HTERT RPE-1 (cell line): ENCODE measurements around the gene CRADD.
"Not testable (repeated sequence)": the region's sequence is repeated elsewhere in the genome, so short reads cannot be mapped to it uniquely, and the experiment has no call there.

Experiments used
- in situ Hi-C: fragments of 300-500 bp; cut with MboI; formaldehyde crosslinking; loops from 4 replicates; pipeline ENCODE4 v1.14.3; 2020; ENCODE audit warnings: low sequenced_read_pairs

Gene CRADD

DNA sequence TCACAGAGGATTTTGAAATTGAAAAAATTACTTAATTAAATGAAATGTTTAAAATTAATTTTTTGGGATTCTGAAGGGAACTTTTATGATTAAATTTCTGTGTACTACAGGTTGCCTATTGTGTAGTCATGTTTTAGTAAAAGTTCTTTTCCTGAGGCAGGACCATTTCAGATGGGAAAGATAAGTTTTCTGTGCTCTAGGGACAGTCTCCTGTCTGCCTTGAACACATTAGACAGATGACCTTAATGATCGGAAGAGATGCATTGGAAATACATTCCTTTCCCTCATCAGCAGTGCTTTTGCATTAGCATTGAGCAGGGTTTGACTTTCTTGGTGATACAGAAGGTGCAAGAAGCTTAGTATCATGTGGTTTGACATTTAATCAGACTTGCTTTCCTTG is 28.1 kb downstream of the CRADD start:
- in situ Hi-C loops, result no loop called here

DNA sequence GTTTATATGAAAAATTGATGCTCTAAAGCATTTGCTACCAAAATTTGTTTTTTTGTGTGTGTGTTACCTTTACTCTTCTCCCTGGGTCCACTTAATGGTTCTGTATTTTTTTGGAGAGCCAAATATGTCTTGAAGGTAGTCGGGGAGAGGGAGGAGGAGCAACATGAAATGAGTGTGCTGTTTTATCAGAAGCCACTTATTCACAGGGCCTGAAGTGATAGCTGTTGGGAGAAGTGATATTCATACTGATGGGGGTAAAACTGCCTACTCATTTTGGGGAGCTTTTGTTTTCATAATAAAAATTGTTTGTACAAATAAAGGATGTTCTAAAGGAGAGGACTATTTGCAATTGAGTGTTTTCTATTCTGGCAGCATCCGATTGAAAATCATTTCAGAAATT is 29.2 kb downstream of the CRADD start:
- in situ Hi-C loops, result no loop called here

DNA sequence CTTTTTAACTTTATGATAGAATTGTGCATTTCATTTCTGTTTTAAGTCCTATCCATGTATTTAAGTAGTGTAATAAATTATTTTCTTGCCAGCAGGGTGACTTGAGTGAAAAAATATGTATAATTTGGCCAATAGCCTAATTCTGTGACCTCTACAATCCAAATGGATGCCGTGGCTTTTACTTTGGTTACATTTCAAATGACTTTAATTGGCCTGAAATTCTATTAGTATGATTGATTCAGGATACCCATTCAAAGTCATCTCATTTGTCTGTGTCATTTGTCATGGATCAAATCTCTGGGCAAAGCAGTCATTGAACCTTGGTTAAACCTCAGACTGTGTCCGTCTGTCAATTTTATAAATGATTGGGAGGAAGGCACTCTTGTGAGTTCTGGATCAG is 29.6 kb downstream of the CRADD start:
- in situ Hi-C loops, result no loop called here

DNA sequence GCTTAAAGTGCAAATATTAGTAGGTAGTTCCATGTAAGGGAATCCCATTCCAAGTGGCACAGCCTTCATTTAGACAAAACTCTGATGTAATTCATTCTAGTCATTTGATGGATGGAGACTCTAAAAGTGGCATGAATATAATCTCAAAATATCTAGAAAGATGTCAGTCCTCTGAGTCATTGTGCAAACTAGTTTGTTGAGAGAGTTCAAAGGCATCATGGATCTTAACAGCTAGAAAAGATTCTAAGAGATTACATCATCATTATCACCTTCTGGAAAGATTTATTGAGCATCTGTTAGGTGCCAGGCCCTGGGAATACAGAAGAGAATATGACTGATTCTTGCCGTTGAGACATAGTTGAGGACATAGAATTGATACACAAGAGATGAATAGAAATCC is 30.7 kb downstream of the CRADD start:
- in situ Hi-C loops, result no loop called here

DNA sequence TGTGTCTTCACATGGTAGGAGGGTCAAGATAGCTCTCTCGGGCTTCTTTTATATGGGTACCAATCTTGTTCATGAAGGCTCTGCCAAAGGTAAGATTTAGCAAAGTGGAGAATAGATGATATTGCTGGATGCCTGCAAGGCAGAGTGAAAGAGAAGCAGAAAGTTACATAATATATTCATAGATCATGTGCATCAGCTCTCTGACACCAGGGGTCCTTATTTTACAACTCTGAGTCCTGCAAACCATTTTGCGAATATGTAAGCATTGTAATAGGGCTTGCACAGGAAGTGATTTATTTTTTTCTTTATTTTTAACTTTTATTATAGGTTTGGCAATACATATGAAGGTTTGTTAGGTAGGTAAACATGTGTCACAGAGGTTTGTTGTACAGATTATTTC is 31.8 kb downstream of the CRADD start:
- in situ Hi-C loops, result no loop called here

DNA sequence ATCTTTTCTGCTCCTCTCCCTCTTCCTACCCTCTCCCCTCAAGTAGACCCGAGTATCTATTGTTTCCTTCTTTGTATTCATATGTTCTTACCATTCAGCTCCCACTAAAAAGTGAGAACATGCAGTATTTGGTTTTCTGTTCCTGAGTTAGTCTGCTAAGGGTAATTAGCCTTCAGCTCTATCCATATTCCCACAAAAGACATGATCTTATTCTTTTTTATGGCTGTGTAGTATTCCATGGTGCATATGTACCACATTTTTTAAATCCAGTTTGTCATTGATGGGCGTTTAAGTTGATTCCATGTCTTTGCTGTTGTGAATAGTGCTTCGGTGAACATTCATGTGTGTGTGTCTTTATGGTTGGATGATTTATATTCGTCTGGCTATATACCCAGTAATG is 32.2 kb downstream of the CRADD start:
- in situ Hi-C loops, result no loop called here

DNA sequence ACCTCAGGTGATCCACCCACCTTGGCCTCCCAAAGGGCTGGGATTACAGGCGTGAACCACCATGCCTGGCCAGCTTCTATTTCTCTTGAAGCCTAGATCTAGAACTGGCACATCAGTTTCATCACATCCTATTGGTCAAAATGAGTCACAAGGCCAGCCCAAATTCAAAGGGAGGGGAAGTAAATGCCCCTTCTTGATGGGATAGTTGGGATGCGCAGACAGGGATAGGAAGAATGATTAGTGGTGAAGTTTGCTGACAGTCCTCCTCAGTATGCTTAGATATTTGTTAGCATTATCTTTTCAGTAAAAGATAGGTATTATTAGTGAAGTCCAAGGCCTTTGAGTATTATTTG is 33.4 kb downstream of the CRADD start:
- in situ Hi-C loops, result no loop called here

DNA sequence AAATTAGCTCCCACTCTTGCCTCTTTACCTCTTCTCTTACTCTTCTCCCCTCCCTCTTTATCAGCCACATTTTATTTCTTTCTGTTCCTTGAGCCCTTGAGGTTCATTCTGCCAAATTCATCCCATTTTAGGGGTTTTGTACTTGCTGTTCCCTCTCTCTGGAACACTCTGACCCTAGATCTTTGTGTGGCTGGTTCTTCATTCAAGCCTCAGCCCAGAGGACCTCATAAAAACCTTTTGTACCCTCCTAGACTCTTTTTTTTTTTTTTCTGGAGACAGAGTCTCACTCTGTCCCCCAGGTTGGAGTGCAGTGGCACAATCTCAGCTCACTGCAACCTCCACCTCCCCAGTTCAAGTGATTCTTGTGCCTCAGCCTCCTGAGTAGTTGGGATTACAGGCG is 34.3 kb downstream of the CRADD start:
- in situ Hi-C loops, result not testable (repeated sequence)

DNA sequence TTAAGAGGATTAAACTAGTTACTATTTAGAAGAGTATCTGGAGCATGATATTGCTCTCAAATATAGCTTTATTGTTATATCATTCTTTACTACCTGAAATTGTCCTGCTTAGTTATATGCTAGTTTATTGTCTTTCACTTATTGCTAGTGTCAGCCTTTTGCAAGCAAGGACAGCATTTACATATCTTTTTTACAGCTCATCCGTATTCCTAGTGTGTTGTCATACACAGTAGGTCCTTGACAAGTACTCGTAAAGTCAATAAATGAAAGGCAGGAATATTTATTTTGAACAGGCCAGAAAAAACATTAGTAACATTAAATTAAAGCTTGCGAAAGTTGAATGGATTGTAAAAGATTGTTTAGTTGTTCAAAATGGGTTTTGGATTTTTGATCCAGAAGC is 35.0 kb downstream of the CRADD start:
- in situ Hi-C loops, result no loop called here

DNA sequence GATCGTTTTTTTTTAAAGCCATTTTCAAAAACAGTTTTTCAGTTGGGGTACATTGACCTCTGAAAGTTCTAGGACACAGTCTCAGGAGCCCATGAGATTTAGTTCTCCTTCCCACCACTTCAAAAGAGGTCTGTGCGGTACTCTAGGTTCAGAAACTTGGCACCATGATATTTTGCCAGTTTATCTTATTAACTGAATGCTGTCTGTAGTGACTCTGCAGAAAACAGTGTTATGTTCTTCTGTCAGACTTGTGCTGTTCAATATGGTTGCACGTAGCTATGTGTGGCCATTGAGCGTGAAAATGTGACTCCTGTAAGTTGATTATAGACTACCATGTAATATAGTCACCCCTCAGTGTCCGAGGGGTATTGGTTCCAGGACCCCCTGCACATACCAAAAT is 35.9 kb downstream of the CRADD start:
- in situ Hi-C loops, result no loop called here

DNA sequence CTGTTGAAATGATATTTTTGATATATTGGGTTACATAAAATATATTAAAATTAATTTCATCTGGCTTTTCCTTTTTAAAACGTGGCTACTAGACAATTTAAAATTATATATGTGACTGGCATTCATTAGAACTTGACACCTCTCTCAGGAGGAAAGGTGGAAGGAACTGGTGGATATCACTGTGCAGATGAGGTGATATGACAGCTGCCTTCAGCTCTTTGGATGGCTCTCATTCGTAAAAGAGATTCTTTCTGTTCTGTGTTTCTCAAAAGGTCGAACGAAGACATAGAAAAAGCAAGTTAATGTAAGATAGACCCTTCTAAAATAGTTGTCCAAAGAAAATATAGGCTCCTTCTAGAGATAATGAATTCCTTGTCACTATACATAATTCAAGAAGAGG is 36.6 kb downstream of the CRADD start:
- in situ Hi-C loops, result no loop called here

DNA sequence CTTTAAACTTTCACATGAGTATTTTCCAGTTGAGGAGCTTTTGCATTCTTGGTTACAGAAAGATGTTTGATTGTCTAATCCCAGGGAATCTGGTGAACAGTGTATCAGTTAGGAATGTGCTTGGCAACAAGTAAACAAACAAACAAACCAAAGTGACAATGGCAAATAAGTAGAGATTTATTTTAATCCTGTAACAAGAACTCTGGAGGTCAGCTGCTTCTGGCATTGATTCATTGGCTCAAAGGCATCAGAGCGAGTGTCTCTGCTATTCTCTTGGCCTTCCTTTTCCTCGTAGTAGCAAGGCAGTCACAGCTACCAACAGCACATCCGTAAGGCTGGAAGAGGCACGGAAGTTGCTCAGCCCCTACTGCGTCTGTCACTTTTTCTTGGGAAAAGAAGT is 37.2 kb downstream of the CRADD start:
- in situ Hi-C loops, result no loop called here

DNA sequence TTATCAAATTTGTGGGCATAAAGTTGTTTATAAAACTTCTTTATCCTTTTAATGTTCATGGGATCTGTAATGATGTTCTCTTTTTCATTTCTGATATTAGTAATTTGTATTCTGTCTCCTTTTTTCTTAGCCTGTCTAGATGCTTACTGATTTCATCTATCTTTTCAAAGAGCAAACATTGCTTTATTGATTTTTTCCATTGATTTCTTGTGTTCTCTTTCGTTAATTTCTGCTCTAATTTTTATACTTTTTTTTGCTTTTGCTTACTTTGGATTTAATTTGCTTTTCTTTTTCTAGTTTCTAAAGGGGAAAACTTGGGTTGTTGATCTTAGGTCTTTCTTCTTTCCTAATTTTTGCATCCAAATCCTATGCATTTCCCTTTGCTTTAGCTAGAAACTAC is 42.5 kb downstream of the CRADD start:
- in situ Hi-C loops, result no loop called here

DNA sequence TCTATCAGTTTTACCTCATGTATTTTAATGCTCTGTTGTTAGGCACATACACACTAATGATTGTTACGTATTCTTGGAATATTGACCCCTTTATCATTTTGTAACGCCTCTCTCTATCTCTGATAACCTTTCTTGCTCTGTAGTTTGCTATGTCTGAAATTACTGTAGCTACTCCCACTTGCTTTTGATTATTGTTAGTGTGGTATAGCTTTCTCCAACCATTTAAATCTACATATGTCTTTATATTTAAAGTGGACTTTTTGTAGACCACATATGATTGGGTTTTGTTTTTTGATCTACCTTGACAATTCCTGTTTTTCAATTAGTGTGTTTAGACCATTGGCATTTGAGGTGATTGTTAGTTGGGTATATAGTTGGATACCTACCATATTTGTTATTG is 43.4 kb downstream of the CRADD start:
- in situ Hi-C loops, result no loop called here

DNA sequence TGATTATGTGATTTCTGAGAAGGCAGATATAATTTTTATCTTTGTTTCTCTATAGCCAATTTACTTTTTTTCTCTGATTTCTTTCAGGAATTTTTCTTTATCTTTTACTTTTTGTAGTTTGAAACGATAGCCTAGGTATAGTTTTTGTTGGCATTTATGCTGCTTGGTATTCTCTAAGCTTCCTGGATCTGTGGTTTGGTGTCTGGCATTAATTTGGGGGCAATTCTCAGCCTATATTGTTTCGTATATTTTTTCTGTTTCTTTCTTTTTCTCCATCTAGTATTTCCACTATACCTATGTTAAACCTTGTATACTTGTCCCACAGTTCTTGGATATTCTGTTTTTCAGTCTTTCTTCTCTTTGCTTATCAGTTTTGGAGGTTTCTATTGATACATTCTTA is 45.0 kb downstream of the CRADD start:
- in situ Hi-C loops, result no loop called here

DNA sequence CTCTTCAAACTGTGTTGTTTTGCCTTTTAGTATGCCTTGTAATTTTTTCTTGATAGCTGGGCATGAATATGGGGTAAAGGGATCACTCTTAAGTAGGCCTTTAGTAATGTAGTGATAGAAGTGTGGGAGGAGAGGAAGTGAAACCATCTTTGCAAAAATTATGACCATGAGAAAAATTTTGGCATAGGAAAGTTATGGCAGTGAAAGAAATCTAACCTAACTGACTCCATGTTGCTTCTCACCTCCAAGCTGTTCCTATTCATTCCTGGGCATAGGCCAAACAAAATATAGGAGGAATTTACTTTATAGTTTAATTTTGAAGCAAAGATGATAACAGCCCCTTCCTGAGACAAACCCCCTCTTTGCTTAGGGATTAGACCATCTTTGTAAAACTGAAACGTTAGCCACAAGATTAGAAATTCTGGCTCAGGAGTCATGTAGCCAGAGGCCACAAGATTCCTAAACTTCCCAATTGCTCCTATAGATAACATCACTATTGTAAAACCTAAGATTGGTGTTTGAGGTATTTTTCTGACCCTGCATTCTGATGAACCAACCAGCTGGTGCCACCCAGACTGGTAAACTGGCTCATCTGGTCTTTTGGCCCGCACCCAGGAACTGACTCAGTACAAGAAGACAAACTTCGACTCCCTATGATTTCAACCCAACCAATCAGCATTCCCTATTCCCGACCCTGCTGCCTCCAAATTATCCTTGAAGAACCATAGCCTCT is 45.8 kb downstream of the CRADD start:
- in situ Hi-C loops, result no loop called here

DNA sequence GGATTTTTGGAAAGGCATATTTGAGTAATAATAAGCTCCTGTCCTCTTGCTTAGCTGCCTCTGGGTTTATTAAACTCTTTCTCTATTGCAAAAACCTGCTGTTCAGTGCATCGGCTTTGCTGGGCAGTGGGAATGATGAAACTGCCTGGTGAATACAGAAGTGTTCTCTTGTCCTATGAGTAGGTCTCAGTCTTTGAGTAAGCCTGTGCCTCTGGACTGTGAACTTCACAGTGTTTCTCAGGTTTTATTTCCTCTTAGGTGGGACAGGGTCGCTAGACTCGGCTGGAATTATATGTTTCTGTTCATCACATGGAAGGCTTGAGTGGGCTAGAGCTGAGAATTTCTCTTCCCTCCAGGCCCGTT is 46.4 kb downstream of the CRADD start:
- in situ Hi-C loops, result no loop called here

DNA sequence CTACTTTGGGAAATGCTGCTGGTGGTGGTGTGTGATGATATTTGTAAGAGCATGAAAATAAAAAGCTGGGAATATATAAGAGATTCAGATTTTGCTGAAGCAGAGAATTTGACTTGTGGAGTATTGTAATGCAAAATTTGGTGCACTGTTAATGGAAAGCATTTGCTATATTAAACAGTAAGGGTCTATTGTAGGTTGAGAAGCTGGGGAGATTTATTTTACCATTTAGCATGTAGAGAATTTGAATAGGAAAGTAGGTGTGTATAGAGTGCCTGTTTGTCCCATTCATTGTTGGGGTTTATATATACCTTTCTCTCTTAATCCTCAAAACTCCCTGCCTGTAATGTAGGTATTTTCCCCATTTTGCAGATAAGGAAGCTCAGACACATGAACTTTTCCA is 48.4 kb downstream of the CRADD start:
- in situ Hi-C loops, result no loop called here

DNA sequence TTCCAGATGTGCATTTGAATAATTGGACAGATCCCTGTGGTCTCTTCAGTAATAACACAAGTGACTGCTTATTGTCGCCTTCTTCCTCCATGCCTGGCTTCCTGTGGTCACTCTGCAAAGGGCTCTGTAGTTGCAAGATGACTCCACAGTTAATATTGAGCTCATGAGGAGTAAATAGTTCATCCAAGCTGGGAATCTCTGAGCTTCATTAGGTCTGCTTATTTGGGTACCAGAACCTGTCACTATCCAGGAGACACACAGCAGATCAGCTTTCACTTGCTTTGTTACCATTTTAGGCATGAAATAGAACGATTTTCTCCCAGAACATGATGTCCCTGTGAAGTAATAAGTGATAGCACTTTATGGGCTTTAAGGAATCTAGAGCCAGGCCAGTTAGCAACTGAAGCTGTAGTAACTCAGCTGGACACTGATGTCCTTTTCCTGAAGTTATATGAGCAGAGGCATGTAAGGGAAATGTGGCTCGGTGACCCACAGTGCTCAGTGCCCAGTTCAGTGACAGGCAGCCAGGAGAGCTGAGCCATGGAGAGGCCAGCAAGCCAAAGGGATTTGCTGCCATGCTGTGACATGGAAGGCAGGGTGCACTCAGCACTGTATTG is 50.1 kb downstream of the CRADD start:
- in situ Hi-C loops, result no loop called here

DNA sequence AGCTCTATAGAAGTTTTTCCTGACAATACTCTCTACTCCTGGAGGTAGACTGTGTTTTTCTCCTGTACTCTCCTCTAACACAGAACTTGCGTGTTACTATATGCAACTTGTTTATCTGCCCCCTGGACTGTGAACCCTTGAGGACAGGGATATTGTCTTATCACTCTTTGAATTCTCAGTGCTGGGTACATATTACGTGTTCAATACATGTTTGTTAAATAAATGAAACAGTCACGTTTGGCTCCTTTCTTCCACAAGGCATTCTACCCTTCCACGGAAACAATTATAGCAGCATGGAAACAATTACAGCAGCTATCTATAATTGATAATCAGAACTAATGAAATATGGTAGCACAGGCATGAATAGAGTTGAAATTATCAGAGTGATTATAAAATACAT is 50.7 kb downstream of the CRADD start:
- in situ Hi-C loops, result no loop called here

DNA sequence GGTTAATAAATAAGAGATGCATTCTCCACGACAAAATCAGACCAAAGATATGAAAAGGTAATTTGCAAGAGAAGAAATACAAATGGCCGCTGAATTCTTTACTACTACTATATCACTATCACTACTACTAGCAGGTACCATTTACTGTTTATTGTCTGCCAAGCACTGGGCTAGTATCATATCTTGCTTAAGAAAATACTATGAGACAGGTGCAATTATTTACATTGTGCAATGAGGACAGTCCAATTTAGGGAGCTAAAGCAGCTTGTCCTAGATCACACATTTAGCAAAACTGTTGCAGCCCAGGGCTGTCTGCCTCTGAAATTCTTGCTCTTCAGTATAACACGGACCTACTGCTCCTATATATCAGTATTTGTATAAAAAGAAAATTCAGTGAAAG is 52.8 kb downstream of the CRADD start:
- in situ Hi-C loops, result no loop called here

DNA sequence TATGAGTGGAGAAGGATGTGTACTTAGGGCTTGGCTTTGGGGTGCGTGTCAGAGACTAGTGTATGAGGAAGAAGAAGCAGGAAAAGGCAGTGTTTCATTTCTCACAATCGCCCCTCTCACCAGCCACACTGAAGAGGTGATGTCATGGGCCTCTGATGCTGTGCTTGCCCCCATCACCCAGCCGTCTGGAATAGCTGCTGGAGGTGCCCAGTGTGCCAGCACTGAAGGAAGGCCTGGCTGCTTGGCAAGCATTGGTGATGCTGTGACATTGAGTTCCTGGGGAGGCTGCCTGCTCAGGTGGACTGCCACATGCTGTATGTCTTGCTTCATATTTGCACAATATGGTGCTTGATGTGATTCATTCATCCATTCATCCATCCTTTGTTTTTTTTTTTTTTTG is 56.2 kb downstream of the CRADD start:
- in situ Hi-C loops, result no loop called here

DNA sequence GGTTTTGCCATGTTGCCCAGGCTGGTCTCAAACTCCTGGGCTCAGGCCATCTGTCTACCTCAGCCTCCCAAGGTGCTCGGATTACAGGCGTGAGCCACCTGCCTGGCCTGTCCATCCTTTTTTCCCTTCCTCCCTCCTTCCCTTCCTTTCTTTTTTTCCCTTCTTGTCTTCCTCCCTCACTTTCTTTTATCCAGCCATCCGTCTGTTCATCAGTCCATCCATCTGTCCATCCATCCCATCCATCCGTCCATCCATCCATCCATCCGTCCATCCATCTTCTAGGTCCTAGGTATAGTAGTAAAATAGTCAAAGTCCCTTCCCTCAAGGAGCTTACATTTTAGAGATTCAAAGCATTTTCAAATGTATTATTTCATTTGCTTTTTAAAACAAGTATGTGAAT is 56.8 kb downstream of the CRADD start:
- in situ Hi-C loops, result no loop called here
